Stomach (tissue), 9 donors: ENCODE measurements around the gene CHCHD4. TPM values are rescaled to one million over a fixed set of nuclear protein-coding genes. Genes with fewer than 3 reads are reported as not detected.

ENCODE experiments used
- DNase-seq, 2 donors: peaks; one replicate each; pipeline versions ENCODE4 v3.0.0 to v3.0.0-alpha.2; 2013 to 2019
- H3K27ac ChIP-seq, 5 donors: fragments of 200-600 bp in 4 of 5; sonication (generic) in 4 of 5; one replicate each; pipeline ENCODE4 v1.5.1; 2013 to 2019; ENCODE audit warnings: mild to moderate bottlenecking in 1 of 5, moderate library complexity in 1 of 5
- H3K27me3 ChIP-seq, 3 donors: fragments of 200-600 bp; sonication (generic); one replicate each; pipeline ENCODE4 v1.5.1; 2017 to 2019; ENCODE audit warnings: mixed run types in 1 of 3
- H3K36me3 ChIP-seq, 4 donors: fragments of 200-600 bp; sonication (generic); 1 replicate in 3 of 4; 2 replicates in 1 of 4; pipeline ENCODE4 v1.5.1; 2016 to 2019
- H3K4me1 ChIP-seq, 4 donors: fragments of 200-600 bp; sonication (generic); one replicate each; pipeline ENCODE4 v1.5.1; 2016 to 2019
- H3K4me3 ChIP-seq, 4 donors: fragments of 200-600 bp; sonication (generic) in 3 of 4; one replicate each; pipeline ENCODE4 v1.5.1; 2016 to 2019; ENCODE audit warnings: mild to moderate bottlenecking in 1 of 4
- H3K9me3 ChIP-seq, 4 donors: fragments of 200-600 bp; sonication (generic); one replicate each; pipeline ENCODE4 v1.5.1; 2016 to 2019
- CTCF ChIP-seq, 7 experiments: fragments of 450-650 bp in 4 of 7; fragments of 200-600 bp in 3 of 7; sonication (generic) in 3 of 7; IDR thresholded peaks; one replicate each; pipeline ENCODE4 v1.5.1; 2016 to 2019; ENCODE audit warnings: antibody characterized with exemption in 7 of 7, control low read depth in 2 of 7, mild to moderate bottlenecking in 1 of 7
- EP300 ChIP-seq: sonication (generic); formaldehyde crosslinking; IDR thresholded peaks from one replicate; pipeline ENCODE4 v1.6.1; 2017; ENCODE audit warnings: antibody characterized with exemption
- POLR2A ChIP-seq, 4 donors: fragments of 450-650 bp; IDR thresholded peaks; one replicate each; pipeline ENCODE4 v1.6.1; 2016; ENCODE audit warnings: antibody characterized with exemption in 4 of 4, control low read depth in 2 of 4, mild to moderate bottlenecking in 1 of 4, moderate library complexity in 1 of 4
- POLR2AphosphoS5 ChIP-seq, 3 donors: sonication (generic); formaldehyde crosslinking; IDR thresholded peaks; one replicate each; pipeline ENCODE4 v1.6.1; 2016; ENCODE audit warnings: antibody characterized with exemption in 3 of 3
- WGBS, 5 donors: extraction: QIAGEN DNeasy Blood & Tissue Kit in 3 of 5; methylation state at CpG; one replicate each; pipeline versions ENCODE4 v1.1.5 to v1.1.7; 2013 to 2018; 5-methylcytosine and 5-hydroxymethylcytosine counted together
- intact Hi-C: fragments of 100-400 bp; cut with DNase I; formaldehyde crosslinking; loops from one replicate; pipeline ENCODE4 v1.15.1; 2023; ENCODE audit warnings: low total_unique reads
- polyA plus RNA-seq, 3 donors: library from polyadenylated mRNA; stranded (reverse); fragments of 200-250 nt; gene quantifications; one replicate each; pipeline ENCODE4 v1.2.3, GENCODE V29; 2013
- total RNA-seq, 5 donors: library from RNA; depleted of rRNA; stranded (reverse); fragments of >200 nt; gene quantifications; one replicate each; pipeline versions ENCODE4 v1.1.0 to v1.2.3, GENCODE V29; 2014 to 2016
- donor health status: healthy with polysubstance abuse.
- donor health status: Bipolar disorder and iron deficiency.
- donor health status: healthy.

The CHCHD4 gene
- total and polyA plus RNA-seq, 8 donors, result 1.7 to 16.1 (median 11.4) TPM

- no peak overlapping the region for H3K27ac ChIP-seq
- no peak for DNase-seq
- WGBS, 5 donors, result 92 to 95% (median 92%) methylated on average over 6 of the region's 6 CpGs
- peaks cover 32 to 95% (median 93%) of the 10 kb centered on the region in 4 donors for H3K36me3 ChIP-seq
- no peak overlapping the region for H3K4me3 ChIP-seq
- intact Hi-C loops, result no loop called here
- H3K27me3 ChIP-seq, result no peaks in the 10 kb centered on the region
- H3K9me3 ChIP-seq, result no peaks in the 10 kb centered on the region
- no peaks in the 10 kb centered on the region for H3K4me1 ChIP-seq
- no peak for TF ChIP-seq EP300
These were observed 29.0 kb upstream of the CHCHD4 start for GRCh38 chr3:14153663-14154062.

- peaks cover 25 to 95% (median 93%) of the 10 kb centered on the region in 4 donors for H3K36me3 ChIP-seq
- WGBS, 5 donors, result 71 to 92% (median 90%) methylated on average over 4 of the region's 4 CpGs
These were observed 28.3 kb upstream of the CHCHD4 start for GRCh38 chr3:14152963-14153355.

GRCh38 chr3:14152233-14152962 is 27.7 kb upstream of the CHCHD4 start:
- no peak for DNase-seq
- H3K4me1 ChIP-seq, result no peaks in the 10 kb centered on the region
- no peak overlapping the region for H3K4me3 ChIP-seq
- H3K27me3 ChIP-seq, result no peaks in the 10 kb centered on the region
- TF ChIP-seq POLR2AphosphoS5 (IDR thresholded peaks at IDR 0.05), result no peak
- peaks cover 24 to 95% (median 93%) of the 10 kb centered on the region in 4 donors for H3K36me3 ChIP-seq
- H3K27ac ChIP-seq, result no peak overlapping the region
- H3K9me3 ChIP-seq, result no peaks in the 10 kb centered on the region
- WGBS, 5 donors, result 85 to 90% (median 86%) methylated on average over 11 of the region's 11 CpGs
- intact Hi-C loops, result no loop called here

More at GRCh38 chr3:14152963-14153355, 28.3 kb upstream of the CHCHD4 start:
- H3K9me3 ChIP-seq, result no peaks in the 10 kb centered on the region
- H3K27me3 ChIP-seq, result no peaks in the 10 kb centered on the region
- no peak overlapping the region for H3K27ac ChIP-seq
- TF ChIP-seq POLR2AphosphoS5 (IDR thresholded peaks at IDR 0.05) (no peak), CTCF (IDR thresholded peaks at IDR 0.05) (no peak), EP300 (no peak), POLR2A (IDR thresholded peaks at IDR 0.05) (no peak)
- no peak overlapping the region for H3K4me3 ChIP-seq
- no peaks in the 10 kb centered on the region for H3K4me1 ChIP-seq
- intact Hi-C loops, result no loop called here
- DNase-seq, result no peak

GRCh38 chr3:14151471-14152083 is 26.9 kb upstream of the CHCHD4 start:
- Histone ChIP-seq H3K36me3 (peaks cover 28 to 95% (median 93%) of the 10 kb centered on the region in 4 donors), H3K4me3 (no peak overlapping the region), H3K27me3 (no peaks in the 10 kb centered on the region), H3K27ac (no peak overlapping the region), H3K4me1 (no peaks in the 10 kb centered on the region), H3K9me3 (no peaks in the 10 kb centered on the region)
- intact Hi-C loops, result no loop called here
- 89 to 92% (median 91%) methylated on average over 11 to 12 of the region's 12 CpGs for WGBS, 5 donors
- no peak for TF ChIP-seq POLR2AphosphoS5 (IDR thresholded peaks at IDR 0.05)
- no peak for TF ChIP-seq EP300
- TF ChIP-seq POLR2A (IDR thresholded peaks at IDR 0.05), result no peak
- no peak for TF ChIP-seq CTCF (IDR thresholded peaks at IDR 0.05)
- no peak for DNase-seq

GRCh38 chr3:14150491-14151230 is 26.0 kb upstream of the CHCHD4 start:
- no peak for DNase-seq

More at GRCh38 chr3:14150491-14151230, 26.0 kb upstream of the CHCHD4 start:
- TF ChIP-seq POLR2A (IDR thresholded peaks at IDR 0.05) (no peak), POLR2AphosphoS5 (IDR thresholded peaks at IDR 0.05) (no peak), CTCF (IDR thresholded peaks at IDR 0.05) (no peak)
- Histone ChIP-seq H3K36me3 (peaks cover 28 to 95% (median 93%) of the 10 kb centered on the region in 4 donors), H3K9me3 (no peaks in the 10 kb centered on the region), H3K27me3 (no peaks in the 10 kb centered on the region), H3K4me3 (no peak overlapping the region), H3K4me1 (peaks cover 1 to 8% (median 3%) of the 10 kb centered on the region in 4 donors), H3K27ac (no peak overlapping the region)
- intact Hi-C loops, result no loop called here
- WGBS, 5 donors, result 91 to 97% (median 95%) methylated on average over 9 of the region's 9 CpGs
